Panc1 (cell line): Measurements from ENCODE around the gene PI4K2B.

ENCODE experiments used
- POLR2AphosphoS5 ChIP-seq: IDR thresholded peaks from 2 replicates; pipeline ENCODE4 v1.6.1; 2012; ENCODE audit warnings: mild to moderate bottlenecking, low read depth, low read length, moderate library complexity
- TF ChIP-seq, protein P1 (sequence below): fragments of 450-650 bp; IDR thresholded peaks from 2 replicates; pipeline ENCODE4 v1.5.1; 2017; ENCODE audit warnings: mild to moderate bottlenecking

GRCh38 chr4:25303578-25303977, 69.7 kb downstream of the PI4K2B start:
- TF ChIP-seq POLR2AphosphoS5: no peak
- TF ChIP-seq, protein P1, sequence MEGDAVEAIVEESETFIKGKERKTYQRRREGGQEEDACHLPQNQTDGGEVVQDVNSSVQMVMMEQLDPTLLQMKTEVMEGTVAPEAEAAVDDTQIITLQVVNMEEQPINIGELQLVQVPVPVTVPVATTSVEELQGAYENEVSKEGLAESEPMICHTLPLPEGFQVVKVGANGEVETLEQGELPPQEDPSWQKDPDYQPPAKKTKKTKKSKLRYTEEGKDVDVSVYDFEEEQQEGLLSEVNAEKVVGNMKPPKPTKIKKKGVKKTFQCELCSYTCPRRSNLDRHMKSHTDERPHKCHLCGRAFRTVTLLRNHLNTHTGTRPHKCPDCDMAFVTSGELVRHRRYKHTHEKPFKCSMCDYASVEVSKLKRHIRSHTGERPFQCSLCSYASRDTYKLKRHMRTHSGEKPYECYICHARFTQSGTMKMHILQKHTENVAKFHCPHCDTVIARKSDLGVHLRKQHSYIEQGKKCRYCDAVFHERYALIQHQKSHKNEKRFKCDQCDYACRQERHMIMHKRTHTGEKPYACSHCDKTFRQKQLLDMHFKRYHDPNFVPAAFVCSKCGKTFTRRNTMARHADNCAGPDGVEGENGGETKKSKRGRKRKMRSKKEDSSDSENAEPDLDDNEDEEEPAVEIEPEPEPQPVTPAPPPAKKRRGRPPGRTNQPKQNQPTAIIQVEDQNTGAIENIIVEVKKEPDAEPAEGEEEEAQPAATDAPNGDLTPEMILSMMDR: no peak
